ENCODE results near the gene EIF3A.

EIF3A gene

GRCh38 chr10:119039161-119039560, 41.5 kb downstream of the EIF3A start:
- no peaks in the 10 kb centered on the region for H3K27me3 ChIP-seq
- H3K4me1 ChIP-seq = no peaks in the 10 kb centered on the region
- no peak for TF ChIP-seq CTCF (IDR thresholded peaks at IDR 0.05)
- H3K4me3 ChIP-seq = no peak overlapping the region
- no peak overlapping the region for H3K27ac ChIP-seq
- intact Hi-C loops (cut with DNase I; ENCODE audit: low total_unique reads) = no loop called here
- H3K9me3 ChIP-seq = no peaks in the 10 kb centered on the region
- H3K36me3 ChIP-seq = peaks cover 88 to 95% (median 91%) of the 10 kb centered on the region in 3 donors
- DNase-seq = no peak

- H3K36me3 ChIP-seq = peaks cover 30 to 38% (median 33%) of the 10 kb centered on the region in 3 donors
- intact Hi-C loops (cut with DNase I; ENCODE audit: low total_unique reads) = no loop called here
- no peak overlapping the region for H3K4me3 ChIP-seq
- DNase-seq = no peak
- H3K4me1 ChIP-seq = peaks cover 0 to 25% (median 14%) of the 10 kb centered on the region in 4 donors
- H3K27ac ChIP-seq = no peak overlapping the region
- no peaks in the 10 kb centered on the region for H3K27me3 ChIP-seq
- TF ChIP-seq CTCF (IDR thresholded peaks at IDR 0.05) = no peak
- H3K9me3 ChIP-seq = no peaks in the 10 kb centered on the region
Measured at GRCh38 chr10:119031496-119032059, 49.0 kb downstream of the EIF3A start.

- intact Hi-C loops (cut with DNase I; ENCODE audit: low total_unique reads) = no loop called here
- Histone ChIP-seq H3K4me1 (peaks cover 0 to 35% (median 24%) of the 10 kb centered on the region in 4 donors), H3K27ac (no peak overlapping the region), H3K4me3 (peak overlapping the region; percentile 57 to 78), H3K36me3 (peaks cover 20 to 30% (median 23%) of the 10 kb centered on the region in 3 donors), H3K9me3 (no peaks in the 10 kb centered on the region), H3K27me3 (no peaks in the 10 kb centered on the region)
- DNase-seq = peak in 1 of 2 donors; percentile 68
- TF ChIP-seq CTCF (IDR thresholded peaks at IDR 0.05) = no peak
Measured at GRCh38 chr10:119030421-119031250, 50.0 kb downstream of the EIF3A start.

GRCh38 chr10:119029613-119030420, 50.8 kb downstream of the EIF3A start, which contains the start of gene NANOS1:
Gene NANOS1, plus strand, starts transcription at chr10:119029714. Its CDS starts 88 bp downstream, at chr10:119029802.
- peaks cover 20 to 25% (median 22%) of the 10 kb centered on the region in 3 donors for H3K36me3 ChIP-seq
- intact Hi-C loops (cut with DNase I; ENCODE audit: low total_unique reads) = no loop called here
- H3K27ac ChIP-seq = peak within 1 kb of the TSS; percentile 47 to 50

More at GRCh38 chr10:119029613-119030420, 50.8 kb downstream of the EIF3A start, which contains the start of gene NANOS1:
- TF ChIP-seq CTCF (IDR thresholded peaks at IDR 0.05) = no peak
- Histone ChIP-seq H3K4me1 (peaks cover 0 to 43% (median 32%) of the 10 kb centered on the region in 4 donors), H3K9me3 (no peaks in the 10 kb centered on the region), H3K27me3 (no peaks in the 10 kb centered on the region), H3K4me3 (peak within 1 kb of the TSS; percentile 57 to 78)
- DNase-seq = peak in 1 of 2 donors; percentile 60

Measured in tibial artery (tissue), 4 donors.